ENCODE results near the gene SNN. TPM values are rescaled to one million over a fixed set of nuclear protein-coding genes. Genes with fewer than 3 reads are reported as not detected.

The SNN gene
- total and polyA plus RNA-seq, 2 of the 8 experiments (the other 6 are each of a cell fraction or from before 2014, with no cell fraction given) = 37.4 to 66.9 TPM

DNA sequence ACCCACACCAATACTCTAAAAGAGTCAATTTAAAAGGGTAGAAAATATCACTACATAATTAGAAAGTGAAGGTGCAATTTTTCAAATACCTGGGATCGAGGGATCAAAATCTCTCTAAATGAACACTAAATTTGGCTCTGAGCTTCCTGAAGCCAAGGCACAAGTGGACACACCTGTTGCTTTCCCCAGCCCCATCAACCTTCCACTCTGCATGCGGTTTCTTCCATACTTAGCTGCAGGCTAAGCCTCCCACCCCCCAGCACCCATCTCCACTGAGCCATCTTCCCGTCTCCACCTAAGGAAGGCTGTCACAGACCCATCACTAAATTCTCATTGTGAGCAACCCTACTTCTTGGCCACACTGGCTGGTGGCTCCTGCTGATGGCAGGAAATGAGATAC lies 43.9 kb downstream of the SNN start:
- no peak overlapping the region for H3K14ac ChIP-seq (ENCODE audit: insufficient read length)
- FAIRE-seq = no peak

More for the DNA sequence above, 43.9 kb downstream of the SNN start:
- Histone ChIP-seq H3K4me1 (replicated peaks in 1 of 4; ENCODE audit: control insufficient read depth in 3 of 4, insufficient read depth in 4 of 4, low read length in 3 of 4) (no peaks in the 10 kb centered on the region), H3K56ac (replicated peaks; ENCODE audit: insufficient read length, low read depth, low read length) (no peak overlapping the region), H3K18ac (ENCODE audit: extremely low read depth, low read length) (no peak overlapping the region), H2BK120ac (replicated peaks; ENCODE audit: low read depth, low read length) (no peak overlapping the region), H3K4me2 (ENCODE audit: insufficient read depth in 1 of 2, low read depth in 2 of 2, low read length in 2 of 2) (no peak overlapping the region), H3K9me3 (ENCODE audit: insufficient read depth in 2 of 2, low read depth in 1 of 2, low read length in 1 of 2) (no peaks in the 10 kb centered on the region), H2AK5ac (ENCODE audit: low read depth, low read length) (no peak overlapping the region), H3K79me1 (ENCODE audit: low read depth, low read length) (no peaks in the 10 kb centered on the region), H3K27ac (ENCODE audit: low read depth, low read length) (no peak overlapping the region), H3K27me3 (replicated peaks in 1 of 4; ENCODE audit: control insufficient read depth in 3 of 4, extremely low read depth in 1 of 4, insufficient read depth in 3 of 4, low read length in 3 of 4) (no peaks in the 10 kb centered on the region), H2BK20ac (ENCODE audit: low read length) (no peak overlapping the region), H2BK15ac (ENCODE audit: low read length) (no peak overlapping the region), H4K20me1 (replicated peaks in 1 of 2; ENCODE audit: control insufficient read depth in 1 of 2, insufficient read depth in 2 of 2, low read length in 2 of 2) (no peaks in the 10 kb centered on the region), H3K4ac (replicated peaks; ENCODE audit: insufficient read length, low read depth, low read length) (no peak overlapping the region), H3K23me2 (ENCODE audit: low read depth, low read length) (no peaks in the 10 kb centered on the region), H4K5ac (ENCODE audit: insufficient read length, low read depth, low read length) (no peak overlapping the region), H3K23ac (ENCODE audit: insufficient read length) (no peak overlapping the region), H3K9ac (replicated peaks in 1 of 4; ENCODE audit: extremely low read depth in 1 of 4, low read depth in 3 of 4, low read length in 3 of 4) (no peak overlapping the region), H3K79me2 (ENCODE audit: control insufficient read depth in 1 of 2, insufficient read depth in 2 of 2, low read length in 2 of 2) (no peaks in the 10 kb centered on the region), H3K4me3 (ENCODE audit: extremely low read depth in 1 of 4, insufficient read depth in 2 of 4, low read depth in 3 of 4, low read length in 4 of 4) (no peak overlapping the region), H4K8ac (ENCODE audit: extremely low read depth, insufficient read depth, low read length) (no peak overlapping the region), H3K36me3 (ENCODE audit: control insufficient read depth in 2 of 4, insufficient read depth in 4 of 4, low read length in 3 of 4) (no peaks in the 10 kb centered on the region; a peak in 4 of 8 replicates), H4K91ac (replicated peaks; ENCODE audit: insufficient read length, low read length) (no peak overlapping the region), H2BK12ac (ENCODE audit: low read depth, low read length) (no peak overlapping the region), H2BK5ac (ENCODE audit: low read depth, low read length) (no peak overlapping the region), H2AFZ (ENCODE audit: low read length) (no peak overlapping the region)
- no peak for DNase-seq (ENCODE audit: low read depth in 1 of 2, low spot score in 2 of 2)
- ChIA-PET POLR2A (ENCODE audit: partially characterized antibody) (no interaction called here), CTCF (ENCODE audit: partially characterized antibody) (interaction anchor here (0.9 to 3.6 kb wide), 6 partner anchors 14 to 356 kb away, joined by 3 to 9 read pairs (median 6); no protein-coding TSS in a partner anchor)
- no peak for TF ChIP-seq CEBPB (IDR thresholded peaks at IDR 0.05; ENCODE audit: low read depth, low read length)
- TF ChIP-seq RXRA (IDR thresholded peaks at IDR 0.05; ENCODE audit: insufficient read depth, low read depth, low read length) = no peak
- no peak for TF ChIP-seq ASH2L (IDR thresholded peaks at IDR 0.05; ENCODE audit: low read length)
- no peak for TF ChIP-seq CREB1 (IDR thresholded peaks at IDR 0.05)
- no peak for TF ChIP-seq GTF2F1 (IDR thresholded peaks at IDR 0.05; ENCODE audit: borderline replicate concordance, low read depth, low read length)
- no peak for TF ChIP-seq KDM4A (IDR thresholded peaks at IDR 0.05; ENCODE audit: low read depth, low read length, severe bottlenecking)
- no peak for TF ChIP-seq TBP (IDR thresholded peaks at IDR 0.05; ENCODE audit: low read depth, low read length)
- no peak for TF ChIP-seq CTCF (IDR thresholded peaks at IDR 0.05; ENCODE audit: control extremely low read depth in 1 of 3, insufficient read depth in 1 of 3, low read depth in 1 of 3, low read length in 3 of 3)
- no peak for TF ChIP-seq RBBP5 (IDR thresholded peaks at IDR 0.05; ENCODE audit: borderline replicate concordance, low read depth, low read length)
- TF ChIP-seq, protein P1, sequence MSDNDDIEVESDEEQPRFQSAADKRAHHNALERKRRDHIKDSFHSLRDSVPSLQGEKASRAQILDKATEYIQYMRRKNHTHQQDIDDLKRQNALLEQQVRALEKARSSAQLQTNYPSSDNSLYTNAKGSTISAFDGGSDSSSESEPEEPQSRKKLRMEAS (IDR thresholded peaks at IDR 0.05) = no peak
- TF ChIP-seq SRF (IDR thresholded peaks at IDR 0.05; ENCODE audit: low read depth, low read length) = no peak
- no peak for TF ChIP-seq HDAC6 (IDR thresholded peaks at IDR 0.05; ENCODE audit: low read depth, low read length)
- 91% methylated on average over 3 of the region's 3 CpGs; no CpG with 5 or more reads in 1 of the 2 experiments for WGBS, 2 experiments (ENCODE audit: extremely low coverage in 1 of 2, insufficient coverage in 1 of 2, insufficient read length in 1 of 2, insufficient replicate concordance in 2 of 2, low coverage in 1 of 2, low lambda C conversion rate in 2 of 2, missing lambda C conversion rate in 1 of 2)
